ENCODE measurements around the gene KCNE4. TPM values are rescaled to one million over a fixed set of nuclear protein-coding genes. Genes with fewer than 3 reads are reported as not detected.

The KCNE4 gene
- total RNA-seq, 1 donor from 2014 or later = 3.7 TPM

- DNase-seq = no peak
Observed at GRCh38 chr2:223088866-223089265, 36.9 kb downstream of the KCNE4 start.

DNA sequence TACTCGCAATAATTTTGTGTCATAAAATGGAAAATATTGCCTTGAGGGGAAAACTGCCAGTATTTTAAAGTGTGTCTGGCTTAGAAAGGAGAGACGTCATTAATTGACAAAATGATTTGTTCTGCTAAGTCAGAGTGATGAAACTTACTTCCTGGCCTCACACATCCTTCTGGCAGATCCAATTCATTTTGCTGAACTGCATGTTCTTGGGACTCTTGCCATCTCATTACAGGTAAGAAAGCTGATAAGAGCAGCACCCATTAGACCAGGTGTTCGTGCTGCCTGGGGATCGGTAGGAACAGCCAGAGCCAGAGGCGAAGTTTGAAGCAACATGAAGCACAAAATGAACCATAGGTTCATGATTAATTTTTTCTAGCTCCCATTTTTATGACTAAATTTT lies 38.0 kb downstream of the KCNE4 start:
- no peak for DNase-seq

- no peak for DNase-seq
Observed at GRCh38 chr2:223090540-223091235, 38.7 kb downstream of the KCNE4 start.

DNA sequence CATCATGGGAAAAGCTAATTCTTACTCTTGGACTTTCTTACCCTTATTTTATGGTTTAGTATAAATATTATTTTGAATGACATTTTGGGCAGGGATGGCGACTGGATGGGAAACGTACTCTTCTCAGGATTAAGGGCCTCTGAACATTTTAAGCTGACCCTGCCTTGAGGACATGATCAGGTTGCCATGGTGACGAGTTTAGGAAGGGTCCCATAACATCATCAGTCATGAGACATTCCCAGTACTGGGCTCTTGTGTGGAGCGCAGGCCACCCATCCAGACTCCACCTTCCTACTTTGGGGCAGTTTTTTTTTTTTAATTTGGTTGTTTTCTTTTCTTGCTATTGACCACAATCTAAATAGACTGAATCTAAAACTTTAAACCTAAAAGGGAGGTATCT lies 40.7 kb downstream of the KCNE4 start:
- no peak for DNase-seq

GRCh38 chr2:223093436-223094241 lies 41.6 kb downstream of the KCNE4 start:
- no peak for DNase-seq

GRCh38 chr2:223095207-223095606 lies 43.2 kb downstream of the KCNE4 start:
- DNase-seq = no peak

DNA sequence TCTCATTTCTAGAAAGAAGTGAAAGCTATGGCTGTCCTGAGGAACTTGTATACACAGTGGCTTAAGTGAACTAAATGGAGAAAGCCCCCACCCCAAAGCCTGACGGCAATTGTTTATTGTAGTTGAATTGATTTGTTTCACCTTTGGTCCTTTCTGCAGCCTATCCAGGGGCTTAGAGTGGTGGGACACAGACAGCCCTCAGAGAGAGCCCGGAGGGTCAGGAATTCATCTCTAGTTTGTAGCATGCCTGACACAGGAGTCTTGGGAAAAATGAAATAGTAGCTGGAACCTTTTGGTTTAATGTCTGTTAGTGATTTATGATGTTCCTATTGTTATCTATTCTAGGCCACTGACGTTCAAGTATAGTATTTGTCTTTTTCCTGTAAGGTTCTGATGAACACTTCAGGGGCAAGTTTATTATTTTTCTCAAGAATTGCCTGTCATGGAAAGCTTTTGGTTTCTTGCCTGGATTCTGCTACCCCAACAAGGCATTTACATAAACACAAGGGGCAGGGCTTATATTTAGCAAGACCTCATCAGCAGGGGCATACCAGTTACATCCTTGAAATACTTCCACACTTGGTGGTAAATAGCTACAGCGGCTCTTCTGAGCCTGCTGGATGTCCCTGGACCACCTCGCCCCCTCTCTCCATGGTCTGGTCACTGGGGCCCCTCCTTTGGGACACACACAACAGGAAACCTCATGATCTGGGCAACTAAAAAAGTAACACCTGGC lies 44.4 kb downstream of the KCNE4 start:
- no peak for DNase-seq

DNA sequence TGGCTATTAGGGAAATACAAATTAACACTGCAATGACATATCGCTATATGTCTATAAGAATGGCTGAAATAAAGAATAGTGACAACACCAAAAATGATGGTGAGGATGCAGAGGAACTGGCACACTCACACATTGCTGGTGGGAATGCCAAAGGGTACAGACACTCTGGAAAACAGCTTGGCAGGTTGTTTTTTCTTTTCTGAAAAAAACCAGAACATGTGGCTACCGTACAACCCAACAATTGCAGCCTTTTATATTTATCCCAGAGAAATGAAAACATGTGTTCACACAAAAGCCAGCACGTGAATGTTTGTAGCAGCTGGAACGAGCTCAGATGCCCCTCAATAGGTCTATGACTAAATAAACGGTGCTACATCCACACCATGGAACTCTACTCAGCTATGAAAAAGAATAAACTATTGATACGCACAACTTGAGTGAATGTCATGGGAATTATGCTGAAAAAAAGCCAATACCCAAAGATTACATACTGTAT lies 45.9 kb downstream of the KCNE4 start:
- DNase-seq = no peak

GRCh38 chr2:223099561-223099960 lies 47.6 kb downstream of the KCNE4 start:
- no peak for DNase-seq

DNA sequence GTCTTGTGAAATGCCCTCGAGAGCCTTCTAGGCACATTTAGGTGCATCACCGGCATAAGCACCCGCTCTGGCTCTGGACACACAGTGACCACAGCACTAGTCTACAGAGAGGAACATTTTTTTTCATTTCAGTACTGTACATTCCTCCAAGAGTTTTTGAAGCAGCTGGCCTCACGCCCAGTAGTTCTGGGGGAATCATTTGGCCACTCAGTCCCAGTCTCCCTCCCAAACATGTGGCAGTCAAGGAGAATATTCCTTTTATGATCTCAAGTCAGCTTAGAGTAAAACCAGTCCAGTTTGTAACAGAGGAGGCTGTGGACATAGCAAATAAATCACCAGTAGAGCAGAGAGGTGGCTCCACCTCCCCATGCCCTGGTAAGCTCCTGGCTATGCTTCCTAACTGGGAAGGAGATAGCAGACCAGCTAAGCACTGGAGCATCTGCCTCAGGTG lies 48.1 kb downstream of the KCNE4 start:
- no peak for DNase-seq

DNA sequence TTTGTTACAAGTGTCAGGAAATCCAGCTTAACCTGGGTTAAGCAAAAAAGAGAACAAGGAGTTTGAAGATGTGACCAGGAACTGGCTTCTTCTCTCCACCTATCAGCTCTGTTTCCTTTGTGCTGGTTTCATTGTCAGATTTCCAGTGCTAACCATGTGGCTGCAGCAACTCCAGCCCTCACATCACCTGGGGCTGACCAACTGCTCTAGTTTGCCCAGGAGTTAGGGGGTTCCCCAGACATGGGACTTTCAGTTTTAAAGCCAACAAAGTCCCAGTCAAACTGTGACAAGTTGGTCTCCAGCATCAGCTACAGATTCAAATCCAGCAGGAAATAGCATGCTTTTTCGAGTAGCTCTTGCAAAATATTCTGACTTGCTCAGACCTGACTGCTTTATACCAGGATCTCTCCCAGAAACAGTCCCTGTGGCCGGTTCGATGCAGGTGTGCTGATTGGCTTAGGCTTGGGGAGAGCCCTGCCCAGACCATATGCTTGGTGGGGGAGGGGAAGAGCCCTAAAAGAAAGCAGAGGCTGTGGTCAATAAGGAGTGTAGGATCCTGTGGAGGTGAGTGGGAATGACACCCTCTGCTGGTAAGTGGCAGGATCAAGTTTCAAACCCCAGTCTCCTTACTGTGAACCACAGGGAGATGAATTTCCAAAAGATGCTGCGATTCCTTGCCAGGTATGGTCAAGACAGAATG lies 49.5 kb downstream of the KCNE4 start:
- no peak for DNase-seq

DNA sequence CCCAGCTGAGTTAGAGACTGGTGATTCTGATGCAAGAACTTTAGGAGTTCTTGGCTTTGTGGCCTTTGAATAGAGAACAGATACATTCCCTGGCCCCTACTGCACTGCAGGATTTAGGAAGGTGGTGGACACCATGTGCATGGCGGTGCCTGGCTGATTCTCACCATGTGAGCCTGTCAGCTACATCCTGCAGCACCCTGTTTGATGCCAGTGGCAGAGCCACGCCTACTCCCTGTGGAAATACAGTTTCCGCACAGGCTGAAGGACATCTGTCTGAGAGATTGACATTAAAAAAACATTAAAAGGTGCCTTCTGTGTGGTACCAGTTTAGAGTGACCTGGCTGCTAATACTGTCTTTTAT lies 50.0 kb downstream of the KCNE4 start:
- no peak for DNase-seq

DNA sequence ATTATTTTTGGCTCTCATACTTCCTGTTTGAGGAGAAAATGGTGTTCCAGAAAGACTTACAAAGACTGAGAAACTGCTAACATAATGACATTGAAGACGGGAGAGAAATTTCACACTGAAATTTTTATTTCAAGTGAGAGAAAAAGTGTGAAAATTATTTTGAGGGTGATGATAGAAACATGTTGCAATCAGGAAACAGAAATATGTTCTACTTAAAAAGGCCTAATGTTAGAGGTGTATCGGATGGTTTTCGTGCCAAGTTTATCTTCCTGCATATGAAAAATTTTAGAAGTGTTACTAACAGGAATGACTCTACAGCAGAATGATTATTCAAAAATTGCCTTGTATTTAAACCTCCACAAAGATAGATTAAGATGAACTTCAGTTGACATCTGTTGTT lies 50.5 kb downstream of the KCNE4 start:
- DNase-seq = no peak

GRCh38 chr2:223104336-223105132 lies 52.5 kb downstream of the KCNE4 start:
- DNase-seq = no peak

Other genes starting within 250 kb of the KCNE4 start
- 255 TPM for gene ACSL3, start 191.2 kb upstream of the KCNE4 start, total RNA-seq

Measured in occipital lobe (tissue), 2 donors.